ENCODE results near the gene OVAAL.

Gene OVAAL

GRCh38 chr1:180574031-180574713, 15.4 kb downstream of the OVAAL start:
- no peak overlapping the region for H3K4me3 ChIP-seq (ENCODE audit: low read depth, low read length)
- H3K27me3 ChIP-seq (ENCODE audit: insufficient read depth, low read depth, severe bottlenecking) = peaks cover 25% of the 10 kb centered on the region
- H3K27ac ChIP-seq = no peak overlapping the region
- H3K36me3 ChIP-seq = no peaks in the 10 kb centered on the region
- no peaks in the 10 kb centered on the region for H3K9me3 ChIP-seq (ENCODE audit: severe bottlenecking)
- TF ChIP-seq, protein P1, sequence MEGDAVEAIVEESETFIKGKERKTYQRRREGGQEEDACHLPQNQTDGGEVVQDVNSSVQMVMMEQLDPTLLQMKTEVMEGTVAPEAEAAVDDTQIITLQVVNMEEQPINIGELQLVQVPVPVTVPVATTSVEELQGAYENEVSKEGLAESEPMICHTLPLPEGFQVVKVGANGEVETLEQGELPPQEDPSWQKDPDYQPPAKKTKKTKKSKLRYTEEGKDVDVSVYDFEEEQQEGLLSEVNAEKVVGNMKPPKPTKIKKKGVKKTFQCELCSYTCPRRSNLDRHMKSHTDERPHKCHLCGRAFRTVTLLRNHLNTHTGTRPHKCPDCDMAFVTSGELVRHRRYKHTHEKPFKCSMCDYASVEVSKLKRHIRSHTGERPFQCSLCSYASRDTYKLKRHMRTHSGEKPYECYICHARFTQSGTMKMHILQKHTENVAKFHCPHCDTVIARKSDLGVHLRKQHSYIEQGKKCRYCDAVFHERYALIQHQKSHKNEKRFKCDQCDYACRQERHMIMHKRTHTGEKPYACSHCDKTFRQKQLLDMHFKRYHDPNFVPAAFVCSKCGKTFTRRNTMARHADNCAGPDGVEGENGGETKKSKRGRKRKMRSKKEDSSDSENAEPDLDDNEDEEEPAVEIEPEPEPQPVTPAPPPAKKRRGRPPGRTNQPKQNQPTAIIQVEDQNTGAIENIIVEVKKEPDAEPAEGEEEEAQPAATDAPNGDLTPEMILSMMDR (IDR thresholded peaks at IDR 0.05; ENCODE audit: low read depth, low read length) = no peak
- no peak for DNase-seq

GRCh38 chr1:180577361-180577760, 18.6 kb downstream of the OVAAL start:
- Histone ChIP-seq H3K36me3 (no peaks in the 10 kb centered on the region), H3K9me3 (ENCODE audit: severe bottlenecking) (no peaks in the 10 kb centered on the region), H3K27ac (no peak overlapping the region), H3K27me3 (ENCODE audit: insufficient read depth, low read depth, severe bottlenecking) (no peaks in the 10 kb centered on the region), H3K4me3 (ENCODE audit: low read depth, low read length) (no peak overlapping the region)
- TF ChIP-seq, protein P1 (IDR thresholded peaks at IDR 0.05; ENCODE audit: low read depth, low read length) = no peak
- DNase-seq = no peak

GRCh38 chr1:180579961-180580611, 21.3 kb downstream of the OVAAL start:
- DNase-seq = no peak
- H3K36me3 ChIP-seq = no peaks in the 10 kb centered on the region
- no peak overlapping the region for H3K27ac ChIP-seq
- no peak overlapping the region for H3K4me3 ChIP-seq (ENCODE audit: low read depth, low read length)
- TF ChIP-seq, protein P1 (IDR thresholded peaks at IDR 0.05; ENCODE audit: low read depth, low read length) = no peak
- no peaks in the 10 kb centered on the region for H3K9me3 ChIP-seq (ENCODE audit: severe bottlenecking)
- H3K27me3 ChIP-seq (ENCODE audit: insufficient read depth, low read depth, severe bottlenecking) = no peaks in the 10 kb centered on the region

DNA sequence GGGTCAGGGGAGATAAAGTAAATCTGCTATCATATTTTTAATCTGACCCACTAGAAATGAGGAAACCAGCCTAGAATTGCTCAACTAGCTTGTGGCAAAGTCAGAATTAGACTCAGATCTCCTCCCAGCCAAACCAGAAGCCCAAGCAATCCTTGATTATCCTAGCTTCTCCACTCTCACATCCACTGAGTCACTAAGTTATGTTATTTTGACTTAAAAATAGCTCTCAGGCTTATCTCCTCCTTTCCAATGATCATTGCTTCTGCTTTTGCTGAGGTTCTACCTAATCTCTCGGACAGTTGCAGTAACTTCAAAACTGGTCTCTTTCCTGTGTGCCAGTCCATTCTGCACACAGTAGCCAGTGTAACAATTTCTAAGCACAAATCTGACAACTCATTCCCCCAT, 22.9 kb downstream of the OVAAL start:
- H3K27ac ChIP-seq = no peak overlapping the region
- H3K9me3 ChIP-seq (ENCODE audit: severe bottlenecking) = no peaks in the 10 kb centered on the region
- no peak for DNase-seq
- no peaks in the 10 kb centered on the region for H3K36me3 ChIP-seq
- TF ChIP-seq, protein P1 (IDR thresholded peaks at IDR 0.05; ENCODE audit: low read depth, low read length) = no peak
- no peak overlapping the region for H3K4me3 ChIP-seq (ENCODE audit: low read depth, low read length)
- no peaks in the 10 kb centered on the region for H3K27me3 ChIP-seq (ENCODE audit: insufficient read depth, low read depth, severe bottlenecking)

GRCh38 chr1:180584869-180585268, 26.1 kb downstream of the OVAAL start:
- H3K27me3 ChIP-seq (ENCODE audit: insufficient read depth, low read depth, severe bottlenecking) = no peaks in the 10 kb centered on the region
- H3K9me3 ChIP-seq (ENCODE audit: severe bottlenecking) = peaks cover 5% of the 10 kb centered on the region
- no peak overlapping the region for H3K4me3 ChIP-seq (ENCODE audit: low read depth, low read length)
- no peak for DNase-seq
- H3K27ac ChIP-seq = no peak overlapping the region
- H3K36me3 ChIP-seq = no peaks in the 10 kb centered on the region
- TF ChIP-seq, protein P1 (IDR thresholded peaks at IDR 0.05; ENCODE audit: low read depth, low read length) = no peak

All from WERI-Rb-1 (cell line).